K562 (cell line): ENCODE results near the gene SHANK1. TPM values are rescaled to one million over a fixed set of nuclear protein-coding genes. Genes with fewer than 3 reads are reported as not detected.
A peak's percentile ranks its signal among the peaks of the same experiment; 100 is the strongest.

ENCODE experiments used
- ATAC-seq: fragments of 200-7000 bp; cut with Tn5 transposase; 3 replicates; pipeline ENCODE4 v1.9.1; 2020; ENCODE audit warnings: moderate library complexity
- BruUV-seq: library from RNA; stranded (reverse); fragments of 400-500 nt; replicated peaks from 2 replicates; lab custom pipeline; 2021; lab: Mats Ljungman, UMichigan
- CTCF ChIA-PET: fragments of 300-600 bp; formaldehyde crosslinking; extraction: SDS; loops from one replicate; lab custom pipeline; 2021; ENCODE audit warnings: low intra/inter-chr PET ratio; lab: Yijun Ruan, JAX
- POLR2A ChIA-PET: fragments of 300-600, 350-650 bp; sonication (Branson Sonifier 250); formaldehyde crosslinking; extraction: SDS; loops from one replicate; lab custom pipeline; 2021; ENCODE audit warnings: antibody characterized with exemption, inconsistent platforms; lab: Yijun Ruan, JAX
- DNase-seq, 4 experiments: peaks; one replicate each; pipeline versions ENCODE4 v3.0.0 to v3.0.0-alpha.2; 2011 to 2018; ENCODE audit warnings: low spot score in 3 of 4, mixed read lengths in 3 of 4; ENCODE audit errors: extremely low read depth in 1 of 4
- FAIRE-seq: peaks from 2 replicates; lab custom pipeline; 2011; peaks lifted over from hg19 to GRCh38; lab: Jason Lieb, UNC
- H2AFZ ChIP-seq: 2 replicates; pipeline ENCODE4 v1.6.0; 2011; ENCODE audit warnings: low read depth, low read length, control low read depth, inconsistent platforms
- H3K27ac ChIP-seq: fragments of 200-600 bp; 3 replicates; pipeline ENCODE4 v1.8.0; 2011; ENCODE audit warnings: low read depth, mild to moderate bottlenecking, control low read depth, inconsistent platforms, low read length, moderate library complexity, mixed read lengths; ENCODE audit errors: extremely low read depth
- H3K27me3 ChIP-seq, 2 experiments: fragments of 300-600 bp in 1 of 2; 2 replicates in 1 of 2; 3 replicates in 1 of 2; pipeline versions ENCODE4 v1.6.0 to v1.8.0; 2011; ENCODE audit warnings: inconsistent platforms in 2 of 2, low read length in 2 of 2, mild to moderate bottlenecking in 1 of 2, mixed read lengths in 1 of 2, moderate library complexity in 1 of 2; ENCODE audit not compliant: control insufficient read depth in 2 of 2, insufficient read depth in 2 of 2
- H3K36me3 ChIP-seq: fragments of 300-600 bp; 3 replicates; pipeline ENCODE4 v1.8.0; 2011; ENCODE audit warnings: mild to moderate bottlenecking, low read length, inconsistent platforms; ENCODE audit not compliant: control insufficient read depth, insufficient read depth
- H3K4me1 ChIP-seq, 2 experiments: fragments of 200-600 bp in 1 of 2; replicated peaks in 1 of 2; 2 replicates in 1 of 2; 3 replicates in 1 of 2; pipeline versions ENCODE4 v1.5.1 to v1.8.0; 2011; ENCODE audit warnings: inconsistent platforms in 2 of 2, low read length in 2 of 2, mild to moderate bottlenecking in 1 of 2, mixed read lengths in 1 of 2, moderate library complexity in 1 of 2; ENCODE audit not compliant: control insufficient read depth in 2 of 2, insufficient read depth in 2 of 2
- H3K4me2 ChIP-seq: 2 replicates; pipeline ENCODE4 v1.6.1; 2011; ENCODE audit warnings: low read length, control low read depth, inconsistent platforms, mixed read lengths; ENCODE audit not compliant: insufficient read depth
- H3K4me3 ChIP-seq: fragments of 200-600 bp; sonication (generic), shearing (Covaris generic); 2 replicates; pipeline ENCODE4 v1.5.1; 2016; ENCODE audit warnings: control low read depth, inconsistent platforms
- H3K79me2 ChIP-seq: fragments of 200-600 bp; 3 replicates; pipeline ENCODE4 v1.8.0; 2011; ENCODE audit warnings: low read length, inconsistent platforms; ENCODE audit not compliant: control insufficient read depth, insufficient read depth
- H3K9ac ChIP-seq, 2 experiments: 2 replicates each; pipeline versions ENCODE4 v1.6.0 to v1.6.1; 2011; ENCODE audit warnings: low read depth in 2 of 2, low read length in 2 of 2, control low read depth in 1 of 2, inconsistent platforms in 1 of 2, mild to moderate bottlenecking in 1 of 2, mixed read lengths in 1 of 2; ENCODE audit not compliant: insufficient read depth in 1 of 2
- H3K9me1 ChIP-seq: one replicate; pipeline ENCODE4 v1.6.0; 2011; ENCODE audit warnings: inconsistent platforms, mild to moderate bottlenecking, low read length, moderate library complexity; ENCODE audit not compliant: control insufficient read depth, insufficient read depth
- H3K9me3 ChIP-seq: replicated peaks from 2 replicates; pipeline ENCODE4 v1.5.1; 2011; ENCODE audit warnings: low read depth, low read length, inconsistent platforms; ENCODE audit not compliant: control insufficient read depth, insufficient read depth
- H4K20me1 ChIP-seq: replicated peaks from 2 replicates; pipeline ENCODE4 v1.6.1; 2011; ENCODE audit warnings: low read length, inconsistent platforms, mixed read lengths; ENCODE audit not compliant: control insufficient read depth, insufficient read depth
- CBFA2T2 ChIP-seq: fragments of 450-650 bp; conservative IDR thresholded peaks from 2 replicates; pipeline ENCODE4 v1.6.1; 2017; ENCODE audit warnings: mild to moderate bottlenecking
- ETS2 ChIP-seq: IDR thresholded peaks from 2 replicates; pipeline ENCODE4 v1.6.1; 2016; ENCODE audit warnings: borderline replicate concordance, missing genetic modification characterization, mild to moderate bottlenecking, moderate library complexity, missing compliant biosample characterization; ENCODE audit not compliant: poor library complexity, severe bottlenecking
- FOXP4 ChIP-seq: sonication (generic); formaldehyde crosslinking; IDR thresholded peaks from 2 replicates; pipeline ENCODE4 v1.8.0; 2022; ENCODE audit warnings: mild to moderate bottlenecking, missing genetic modification reagents, borderline replicate concordance
- NR2C1 ChIP-seq, 2 experiments: fragments of 450-650 bp; IDR thresholded peaks; 2 replicates each; pipeline ENCODE4 v1.6.1; 2017; ENCODE audit warnings: mild to moderate bottlenecking in 2 of 2, antibody characterized with exemption in 1 of 2, inconsistent platforms in 1 of 2, missing compliant biosample characterization in 1 of 2, missing genetic modification characterization in 1 of 2
- RAD51 ChIP-seq: fragments of 450-650 bp; IDR thresholded peaks from 2 replicates; pipeline ENCODE4 v1.7.1; 2016; ENCODE audit warnings: low read depth, mild to moderate bottlenecking, borderline replicate concordance
- RFX5 ChIP-seq: IDR thresholded peaks from 2 replicates; pipeline ENCODE4 v1.6.1; 2011; ENCODE audit warnings: low read depth, mild to moderate bottlenecking, improper control_type of control experiment, low read length
- STAT6 ChIP-seq: sonication (generic); formaldehyde crosslinking; IDR thresholded peaks from 2 replicates; pipeline ENCODE4 v1.8.1; 2023; ENCODE audit warnings: mild to moderate bottlenecking, missing genetic modification reagents
- TOE1 ChIP-seq, 2 experiments: fragments of 450-650 bp in 1 of 2; sonication (generic) in 1 of 2; formaldehyde crosslinking in 1 of 2; IDR thresholded peaks; 2 replicates each; pipeline versions ENCODE4 v1.7.1 to v1.8.0; 2016 to 2022; ENCODE audit warnings: borderline replicate concordance in 2 of 2, mild to moderate bottlenecking in 2 of 2, antibody characterized with exemption in 1 of 2, inconsistent platforms in 1 of 2, low read depth in 1 of 2, missing genetic modification reagents in 1 of 2, moderate library complexity in 1 of 2
- WGBS: fragments of 100-300 bp; shearing (Covaris generic); methylation state at CpG from one replicate; pipeline ENCODE4 v1.1.6; 2016; ENCODE audit warnings: low coverage, mixed read lengths; ENCODE audit not compliant: insufficient coverage; ENCODE audit errors: missing lambda C conversion rate; 5-methylcytosine and 5-hydroxymethylcytosine counted together
- in situ Hi-C: fragments of 300-500 bp; cut with MboI; formaldehyde crosslinking; loops from 4 replicates; pipeline ENCODE4 v1.15.0; 2018; ENCODE audit warnings: inconsistent platforms, mixed read lengths
- intact Hi-C: fragments of 100-400 bp; cut with micrococcal nuclease; formaldehyde crosslinking; loops from 2 replicates; pipeline ENCODE4 v1.14.2; 2022
- polyA plus RNA-seq, 8 experiments: library from polyadenylated mRNA; depleted of rRNA in 4 of 8; stranded (reverse) in 5 of 8; unstranded in 3 of 8; fragments of >200 nt; fragmentation: Nextera tagmentation in 2 of 8; fragmentation: Illumina TruSeq in 1 of 8; extraction: Ambion mirVana in 2 of 8; extraction: Trizol in 1 of 8; gene quantifications; 2 replicates each; pipeline versions ENCODE4 v1.2.1 to v1.2.3, GENCODE V29; 2011 to 2014; ENCODE audit warnings: inconsistent platforms in 1 of 8, missing spikeins in 1 of 8
- total RNA-seq, 7 experiments: library from RNA; depleted of rRNA in 6 of 7; stranded (reverse); fragments of >200 nt in 6 of 7; fragmentation: Illumina TruSeq in 2 of 7; extraction: Trizol in 2 of 7; gene quantifications; 2 replicates each; pipeline versions ENCODE4 v1.2.1 to v1.2.3, GENCODE V29; 2011 to 2021; ENCODE audit warnings: low replicate concordance in 1 of 7
- TF ChIP-seq, protein P1 (sequence below): fragments of 450-650 bp; IDR thresholded peaks from 2 replicates; pipeline ENCODE4 v1.6.1; 2016
- TF ChIP-seq, protein P2 (sequence below): fragments of 250-450 bp; sonication (Bioruptor Pico); IDR thresholded peaks from 2 replicates; pipeline ENCODE4 v1.4.0; 2020; ENCODE audit warnings: borderline replicate concordance
- TF ChIP-seq, protein P3 (sequence below): fragments of 450-650 bp; formaldehyde crosslinking; conservative IDR thresholded peaks from 2 replicates; pipeline ENCODE4 v1.4.0; 2022; ENCODE audit warnings: mild to moderate bottlenecking, missing genetic modification characterization

The SHANK1 gene
- total and polyA plus RNA-seq, 9 of the 15 experiments (the other 6 are each of a cell fraction or from before 2014, with no cell fraction given): 0.33 to 1.3 (median 0.55) TPM; not detected in 2

- peak overlapping the region; percentile 61 for H2AFZ ChIP-seq
- peaks cover 3% of the 10 kb centered on the region; the same call in 1 of the 2 replicates for H4K20me1 ChIP-seq
- no peaks in the 10 kb centered on the region; a peak in 1 of 5 replicates for H3K27me3 ChIP-seq
- ATAC-seq (no peak), FAIRE-seq (peak; percentile 59), DNase-seq (peak in 2 of 4 experiments; percentile 44 to 50)
- H3K27ac ChIP-seq: peak overlapping the region; percentile 98
- POLR2A ChIA-PET: interaction anchor here (1.1 kb wide), 1 partner anchor 26 kb away, joined by 3 read pairs; no protein-coding TSS in a partner anchor
- peak overlapping the region; percentile 60 to 98 for H3K9ac ChIP-seq
- 4% methylated on average over 6 of the region's 6 CpGs for WGBS
- no peaks in the 10 kb centered on the region for H3K36me3 ChIP-seq
- no peaks in the 10 kb centered on the region for H3K9me1 ChIP-seq
- peaks cover 14% of the 10 kb centered on the region; the same call in 2 of the 3 replicates for H3K79me2 ChIP-seq
- peak overlapping the region; percentile 89 for H3K4me2 ChIP-seq
- intact Hi-C loops: loop anchor here (5.0 kb wide), 2 partner anchors 280 to 295 kb away; partner anchors contain the start of gene NR1H2
- peaks cover 20 to 48% of the 10 kb centered on the region in 2 experiments for H3K4me1 ChIP-seq
- BruUV-seq: TSS peak; percentile 92
- CTCF ChIA-PET: no interaction called here
- in situ Hi-C loops: no loop called here
- peak overlapping the region; percentile 63 for H3K4me3 ChIP-seq
- no peaks in the 10 kb centered on the region for H3K9me3 ChIP-seq
- peak; percentile 71 for TF ChIP-seq CBFA2T2
- no peak for TF ChIP-seq ETS2
- TF ChIP-seq, protein P1, sequence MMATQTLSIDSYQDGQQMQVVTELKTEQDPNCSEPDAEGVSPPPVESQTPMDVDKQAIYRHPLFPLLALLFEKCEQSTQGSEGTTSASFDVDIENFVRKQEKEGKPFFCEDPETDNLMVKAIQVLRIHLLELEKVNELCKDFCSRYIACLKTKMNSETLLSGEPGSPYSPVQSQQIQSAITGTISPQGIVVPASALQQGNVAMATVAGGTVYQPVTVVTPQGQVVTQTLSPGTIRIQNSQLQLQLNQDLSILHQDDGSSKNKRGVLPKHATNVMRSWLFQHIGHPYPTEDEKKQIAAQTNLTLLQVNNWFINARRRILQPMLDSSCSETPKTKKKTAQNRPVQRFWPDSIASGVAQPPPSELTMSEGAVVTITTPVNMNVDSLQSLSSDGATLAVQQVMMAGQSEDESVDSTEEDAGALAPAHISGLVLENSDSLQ: peak; percentile 50
- peak; percentile 97 for TF ChIP-seq TOE1 (IDR thresholded peaks at IDR 0.05; ENCODE audit: borderline replicate concordance)
- no peak for TF ChIP-seq TOE1 (CRISPR knock-in tag; IDR thresholded peaks at IDR 0.05; ENCODE audit: borderline replicate concordance, low read depth)
- 0 out of 2 replicates have a peak, but pooled peaks have one; percentile 18 for TF ChIP-seq NR2C1 (IDR thresholded peaks at IDR 0.05)
- no peak for TF ChIP-seq NR2C1 (tag; IDR thresholded peaks at IDR 0.05)
- TF ChIP-seq, protein P2, sequence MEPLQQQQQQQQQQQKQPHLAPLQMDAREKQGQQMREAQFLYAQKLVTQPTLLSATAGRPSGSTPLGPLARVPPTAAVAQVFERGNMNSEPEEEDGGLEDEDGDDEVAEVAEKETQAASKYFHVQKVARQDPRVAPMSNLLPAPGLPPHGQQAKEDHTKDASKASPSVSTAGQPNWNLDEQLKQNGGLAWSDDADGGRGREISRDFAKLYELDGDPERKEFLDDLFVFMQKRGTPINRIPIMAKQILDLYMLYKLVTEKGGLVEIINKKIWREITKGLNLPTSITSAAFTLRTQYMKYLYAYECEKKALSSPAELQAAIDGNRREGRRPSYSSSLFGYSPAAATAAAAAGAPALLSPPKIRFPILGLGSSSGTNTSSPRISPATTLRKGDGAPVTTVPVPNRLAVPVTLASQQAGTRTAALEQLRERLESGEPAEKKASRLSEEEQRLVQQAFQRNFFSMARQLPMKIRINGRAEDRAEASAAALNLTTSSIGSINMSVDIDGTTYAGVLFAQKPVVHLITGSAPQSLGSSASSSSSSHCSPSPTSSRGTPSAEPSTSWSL: no peak
- no peak for TF ChIP-seq STAT6
- peak; percentile 95 for TF ChIP-seq RAD51
- TF ChIP-seq, protein P3, sequence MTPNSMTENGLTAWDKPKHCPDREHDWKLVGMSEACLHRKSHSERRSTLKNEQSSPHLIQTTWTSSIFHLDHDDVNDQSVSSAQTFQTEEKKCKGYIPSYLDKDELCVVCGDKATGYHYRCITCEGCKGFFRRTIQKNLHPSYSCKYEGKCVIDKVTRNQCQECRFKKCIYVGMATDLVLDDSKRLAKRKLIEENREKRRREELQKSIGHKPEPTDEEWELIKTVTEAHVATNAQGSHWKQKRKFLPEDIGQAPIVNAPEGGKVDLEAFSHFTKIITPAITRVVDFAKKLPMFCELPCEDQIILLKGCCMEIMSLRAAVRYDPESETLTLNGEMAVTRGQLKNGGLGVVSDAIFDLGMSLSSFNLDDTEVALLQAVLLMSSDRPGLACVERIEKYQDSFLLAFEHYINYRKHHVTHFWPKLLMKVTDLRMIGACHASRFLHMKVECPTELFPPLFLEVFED (CRISPR knock-in tag): no peak
- no peak for TF ChIP-seq FOXP4 (CRISPR knock-in tag)
- no peak for TF ChIP-seq RFX5
Observed at GRCh38 chr19:50657222-50657669, 62.4 kb downstream of the SHANK1 start.
